Ascending aorta (tissue), 2 donors: ENCODE measurements around the gene ST7. TPM values are rescaled to one million over a fixed set of nuclear protein-coding genes. Genes with fewer than 3 reads are reported as not detected.
"Not testable (repeated sequence)": the region's sequence is repeated elsewhere in the genome, so short reads cannot be mapped to it uniquely, and the experiment has no call there.

Experiments
- DNase-seq, 2 donors: peaks; one replicate each; pipeline ENCODE4 v3.0.0-alpha.2; 2019; ENCODE audit warnings: low spot score in 2 of 2
- H3K27ac ChIP-seq, 2 donors: fragments of 200-600 bp; sonication (generic); one replicate each; pipeline ENCODE4 v1.5.1; 2016 to 2017; ENCODE audit warnings: mild to moderate bottlenecking in 1 of 2
- H3K27me3 ChIP-seq: fragments of 200-600 bp; sonication (generic); one replicate; pipeline ENCODE4 v1.5.1; 2017
- H3K36me3 ChIP-seq, 2 donors: fragments of 200-600 bp; sonication (generic); one replicate each; pipeline ENCODE4 v1.5.1; 2016
- H3K4me1 ChIP-seq, 2 donors: fragments of 200-600 bp; sonication (generic); one replicate each; pipeline ENCODE4 v1.5.1; 2016 to 2017; ENCODE audit warnings: mild to moderate bottlenecking in 1 of 2
- H3K4me3 ChIP-seq, 2 donors: fragments of 200-600 bp; sonication (generic); one replicate each; pipeline ENCODE4 v1.5.1; 2016 to 2017; ENCODE audit warnings: mild to moderate bottlenecking in 1 of 2
- H3K9me3 ChIP-seq, 2 donors: fragments of 200-600 bp; sonication (generic); one replicate each; pipeline ENCODE4 v1.5.1; 2016
- intact Hi-C: fragments of 100-400 bp; cut with DNase I; formaldehyde crosslinking; loops from one replicate; pipeline ENCODE4 v1.15.1; 2023
- total RNA-seq: library from RNA; depleted of rRNA; stranded (reverse); fragments of >200 nt; gene quantifications from one replicate; pipeline ENCODE4 v1.1.0, GENCODE V29; 2016
- TF ChIP-seq, protein P1 (sequence below), 3 experiments: fragments of 200-600 bp in 2 of 3; fragments of 450-650 bp in 1 of 3; sonication (generic) in 2 of 3; IDR thresholded peaks; one replicate each; pipeline ENCODE4 v1.5.1; 2016 to 2019; ENCODE audit warnings: antibody characterized with exemption in 3 of 3, mild to moderate bottlenecking in 1 of 3, moderate library complexity in 1 of 3

ST7 gene
- total RNA-seq, 1 donor from 2014 or later = 19.2 TPM

DNA sequence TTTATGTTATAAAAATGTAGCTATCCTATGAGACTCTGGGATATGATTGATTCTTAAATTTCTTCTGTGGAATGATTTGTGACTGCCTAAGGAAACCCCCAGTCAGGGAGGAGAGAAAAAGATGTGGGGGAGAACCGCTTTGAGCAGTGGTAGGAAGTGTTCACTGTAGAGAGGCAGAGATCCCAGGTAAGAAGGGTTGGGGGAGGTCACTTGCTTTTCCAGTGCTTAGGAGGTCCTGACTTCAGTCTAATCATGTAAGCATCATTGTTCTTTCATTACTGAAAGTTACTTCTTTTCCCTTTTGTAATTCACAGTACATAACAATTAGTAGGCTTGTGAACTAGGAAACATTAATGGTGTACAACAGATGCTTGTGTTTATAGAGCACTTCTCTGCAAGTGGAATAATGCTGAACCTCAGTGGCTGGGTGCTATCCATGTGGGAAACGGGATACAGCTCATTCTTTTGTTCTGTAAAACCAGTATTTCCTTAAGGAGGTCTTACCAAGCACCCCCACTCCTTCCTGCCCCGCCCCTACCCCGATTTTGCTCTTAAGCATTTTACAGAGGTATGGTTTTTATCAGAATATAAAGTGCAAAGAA lies 165.4 kb downstream of the ST7 start:
- no peak for DNase-seq
- Histone ChIP-seq H3K4me1 (peaks cover 0 to 3% of the 10 kb centered on the region in 2 donors), H3K36me3 (no peaks in the 10 kb centered on the region), H3K27me3 (no peaks in the 10 kb centered on the region), H3K4me3 (no peak overlapping the region), H3K9me3 (no peaks in the 10 kb centered on the region), H3K27ac (no peak overlapping the region)
- TF ChIP-seq, protein P1, sequence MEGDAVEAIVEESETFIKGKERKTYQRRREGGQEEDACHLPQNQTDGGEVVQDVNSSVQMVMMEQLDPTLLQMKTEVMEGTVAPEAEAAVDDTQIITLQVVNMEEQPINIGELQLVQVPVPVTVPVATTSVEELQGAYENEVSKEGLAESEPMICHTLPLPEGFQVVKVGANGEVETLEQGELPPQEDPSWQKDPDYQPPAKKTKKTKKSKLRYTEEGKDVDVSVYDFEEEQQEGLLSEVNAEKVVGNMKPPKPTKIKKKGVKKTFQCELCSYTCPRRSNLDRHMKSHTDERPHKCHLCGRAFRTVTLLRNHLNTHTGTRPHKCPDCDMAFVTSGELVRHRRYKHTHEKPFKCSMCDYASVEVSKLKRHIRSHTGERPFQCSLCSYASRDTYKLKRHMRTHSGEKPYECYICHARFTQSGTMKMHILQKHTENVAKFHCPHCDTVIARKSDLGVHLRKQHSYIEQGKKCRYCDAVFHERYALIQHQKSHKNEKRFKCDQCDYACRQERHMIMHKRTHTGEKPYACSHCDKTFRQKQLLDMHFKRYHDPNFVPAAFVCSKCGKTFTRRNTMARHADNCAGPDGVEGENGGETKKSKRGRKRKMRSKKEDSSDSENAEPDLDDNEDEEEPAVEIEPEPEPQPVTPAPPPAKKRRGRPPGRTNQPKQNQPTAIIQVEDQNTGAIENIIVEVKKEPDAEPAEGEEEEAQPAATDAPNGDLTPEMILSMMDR (IDR thresholded peaks at IDR 0.05) = no peak
- intact Hi-C loops = loop anchor here (1.0 kb wide), 2 partner anchors 131 to 188 kb away; no protein-coding TSS in a partner anchor

DNA sequence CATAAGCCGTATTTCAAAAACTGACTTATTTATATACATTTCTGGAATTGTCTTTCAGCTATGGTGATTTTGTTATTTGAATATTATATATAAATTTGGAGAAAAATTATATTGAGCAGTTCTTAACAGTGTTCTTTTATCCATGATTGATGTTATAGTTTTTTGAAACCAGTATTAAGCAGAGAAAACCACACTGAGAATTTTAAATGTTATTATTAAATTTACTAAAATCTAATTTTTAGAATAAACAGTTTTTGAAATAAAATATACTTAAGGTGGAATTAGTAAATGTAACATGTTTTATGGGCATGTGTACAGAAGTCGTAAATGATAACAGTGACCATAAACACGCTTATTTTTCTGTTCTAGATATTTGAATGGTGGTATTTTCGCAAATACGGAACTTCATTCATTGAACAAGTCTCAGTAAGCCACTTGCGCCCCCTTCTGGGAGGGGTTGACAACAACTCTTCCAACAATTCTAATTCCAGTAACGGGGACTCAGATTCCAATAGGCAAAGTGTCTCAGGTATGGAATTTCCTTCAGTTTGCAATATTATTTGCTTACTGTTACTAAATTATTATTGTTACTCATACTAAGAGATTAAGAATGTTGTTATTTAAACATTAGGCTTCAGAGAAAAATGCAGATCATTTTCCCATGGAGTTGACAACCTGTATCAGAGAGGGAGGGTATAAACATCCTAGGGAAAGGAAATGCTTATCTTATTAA lies 166.1 kb downstream of the ST7 start:
- peak in 1 of 2 donors; percentile 91 for DNase-seq
- H3K4me3 ChIP-seq = no peak overlapping the region
- no peaks in the 10 kb centered on the region for H3K27me3 ChIP-seq
- no peaks in the 10 kb centered on the region for H3K36me3 ChIP-seq
- TF ChIP-seq, protein P1 (IDR thresholded peaks at IDR 0.05) = peak; percentile 75 to 84 (median 83)
- no peaks in the 10 kb centered on the region for H3K9me3 ChIP-seq
- H3K27ac ChIP-seq = no peak overlapping the region
- H3K4me1 ChIP-seq = peaks cover 2 to 5% of the 10 kb centered on the region in 2 donors
- intact Hi-C loops = loop anchor here (1.0 kb wide), 2 partner anchors 132 to 189 kb away; no protein-coding TSS in a partner anchor

- H3K27me3 ChIP-seq, H3K27ac ChIP-seq, H3K4me3 ChIP-seq, H3K9me3 ChIP-seq, DNase-seq, H3K36me3 ChIP-seq: not testable (repeated sequence)
- intact Hi-C loops = loop anchor here (10.0 kb wide), 1 partner anchor 946 kb away; no protein-coding TSS in a partner anchor
- H3K4me1 ChIP-seq = peaks cover 4 to 11% of the 10 kb centered on the region in 2 donors
Observed at GRCh38 chr7:117120321-117120720, 167.0 kb downstream of the ST7 start.

DNA sequence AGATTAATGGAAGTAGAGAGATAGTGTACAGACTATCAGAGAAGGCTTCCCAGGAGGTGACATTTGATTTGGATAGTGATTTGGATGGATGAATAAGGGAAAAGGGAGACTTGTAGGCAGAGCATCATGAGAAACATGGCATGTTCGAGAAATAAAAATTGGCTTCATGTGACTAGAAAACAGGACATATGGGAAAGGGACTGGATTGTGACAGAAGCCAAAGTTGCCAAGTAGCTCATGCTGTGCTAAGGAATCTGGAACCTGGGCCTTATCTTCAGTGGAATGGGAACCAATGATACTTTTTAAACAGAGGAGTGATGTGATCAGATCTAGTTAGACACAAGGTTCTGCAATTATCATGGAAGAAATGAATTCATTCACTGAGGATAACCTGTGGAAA lies 168.7 kb downstream of the ST7 start:
- H3K27me3 ChIP-seq, H3K4me3 ChIP-seq, DNase-seq, H3K36me3 ChIP-seq, H3K9me3 ChIP-seq, H3K27ac ChIP-seq: not testable (repeated sequence)
- H3K4me1 ChIP-seq = peaks cover 4 to 14% of the 10 kb centered on the region in 2 donors
- intact Hi-C loops = loop anchor here (10.0 kb wide), 1 partner anchor 947 kb away; no protein-coding TSS in a partner anchor

- H3K27me3 ChIP-seq = no peaks in the 10 kb centered on the region
- H3K4me1 ChIP-seq = peaks cover 4 to 14% of the 10 kb centered on the region in 2 donors
- intact Hi-C loops = loop anchor here (10.0 kb wide), 1 partner anchor 948 kb away; no protein-coding TSS in a partner anchor
- no peaks in the 10 kb centered on the region for H3K36me3 ChIP-seq
- H3K4me3 ChIP-seq = no peak overlapping the region
- TF ChIP-seq, protein P1 (IDR thresholded peaks at IDR 0.05) = no peak
- no peaks in the 10 kb centered on the region for H3K9me3 ChIP-seq
- no peak overlapping the region for H3K27ac ChIP-seq
- DNase-seq = no peak
Observed at GRCh38 chr7:117122536-117122935, 169.2 kb downstream of the ST7 start.

DNA sequence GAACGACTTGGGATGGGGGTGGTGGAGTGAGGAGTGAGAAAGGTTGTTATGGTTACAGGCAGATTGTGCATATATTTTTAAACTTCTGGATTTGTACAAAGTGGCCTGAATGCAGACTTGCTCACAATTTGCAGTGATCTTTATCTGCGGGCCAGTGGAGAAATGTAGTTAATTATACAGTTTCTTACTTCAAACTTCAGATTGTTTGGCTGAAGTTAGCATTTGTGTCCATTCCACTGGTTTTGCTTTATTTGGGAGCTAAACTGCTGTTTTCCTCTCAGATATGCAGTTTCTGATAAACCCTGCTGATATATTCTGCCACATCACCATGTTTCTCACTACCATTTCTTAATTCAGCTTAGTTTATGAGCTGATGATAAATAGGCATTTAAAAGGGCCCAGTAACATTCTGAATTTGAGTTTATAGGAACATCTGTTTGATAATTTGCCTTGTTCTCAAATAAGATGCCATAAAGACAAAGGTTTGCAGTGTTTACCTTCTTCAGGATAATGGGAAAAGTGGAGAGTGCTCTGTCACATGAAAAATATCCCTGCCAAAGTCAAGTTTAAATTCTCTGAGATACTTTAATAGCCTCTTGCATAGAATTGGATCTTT lies 170.1 kb downstream of the ST7 start:
- Histone ChIP-seq H3K4me3 (no peak overlapping the region), H3K27me3 (no peaks in the 10 kb centered on the region), H3K9me3 (no peaks in the 10 kb centered on the region), H3K4me1 (peaks cover 4 to 14% of the 10 kb centered on the region in 2 donors), H3K36me3 (no peaks in the 10 kb centered on the region), H3K27ac (peak overlapping the region in 1 of 2 donors; percentile 45)
- intact Hi-C loops = loop anchor here (10.0 kb wide), 1 partner anchor 949 kb away; no protein-coding TSS in a partner anchor
- TF ChIP-seq, protein P1 (IDR thresholded peaks at IDR 0.05) = no peak
- DNase-seq = no peak
